ENCODE data around the gene LRRC43.

GRCh38 chr12:122138181-122138580, 44.7 kb upstream of the LRRC43 start:
- TF ChIP-seq CTCF (IDR thresholded peaks at IDR 0.05) (no peak), POLR2A (IDR thresholded peaks at IDR 0.05) (no peak)

Data from uterus (tissue), 2 donors.